Suprapubic skin (tissue), 4 donors: Measurements from ENCODE around the gene ICE2. TPM values are rescaled to one million over a fixed set of nuclear protein-coding genes. Genes with fewer than 3 reads are reported as not detected.
A peak's percentile ranks its signal among the peaks of the same experiment; 100 is the strongest.
"Not testable (repeated sequence)": the region's sequence is repeated elsewhere in the genome, so short reads cannot be mapped to it uniquely, and the experiment has no call there.

Experiments
- DNase-seq, 2 donors: peaks; one replicate each; pipeline ENCODE4 v3.0.0-alpha.2; 2019; ENCODE audit warnings: low spot score in 2 of 2
- H3K27ac ChIP-seq: fragments of 200-600 bp; sonication (generic); one replicate; pipeline ENCODE4 v1.5.1; 2019
- H3K27me3 ChIP-seq: fragments of 200-600 bp; sonication (generic); one replicate; pipeline ENCODE4 v1.5.1; 2019
- H3K36me3 ChIP-seq: fragments of 200-600 bp; sonication (generic); one replicate; pipeline ENCODE4 v1.5.1; 2019
- H3K4me1 ChIP-seq: fragments of 200-600 bp; sonication (generic); one replicate; pipeline ENCODE4 v1.5.1; 2019
- H3K4me3 ChIP-seq: fragments of 200-600 bp; sonication (generic); one replicate; pipeline ENCODE4 v1.5.1; 2019; ENCODE audit warnings: mild to moderate bottlenecking
- H3K9me3 ChIP-seq: fragments of 200-600 bp; sonication (generic); one replicate; pipeline ENCODE4 v1.5.1; 2019
- EP300 ChIP-seq: sonication (generic); formaldehyde crosslinking; IDR thresholded peaks from one replicate; pipeline ENCODE4 v1.6.1; 2017; ENCODE audit warnings: antibody characterized with exemption
- POLR2A ChIP-seq, 2 donors: fragments of 450-650 bp; IDR thresholded peaks; one replicate each; pipeline ENCODE4 v1.6.1; 2017; ENCODE audit warnings: antibody characterized with exemption in 2 of 2, mild to moderate bottlenecking in 2 of 2, moderate library complexity in 2 of 2
- POLR2AphosphoS5 ChIP-seq, 3 donors: sonication (generic); formaldehyde crosslinking; IDR thresholded peaks; one replicate each; pipeline ENCODE4 v1.6.1; 2017; ENCODE audit warnings: antibody characterized with exemption in 3 of 3
- WGBS: methylation state at CpG from one replicate; pipeline ENCODE4 v1.1.5; 2018; 5-methylcytosine and 5-hydroxymethylcytosine counted together
- total RNA-seq, 4 donors: library from RNA; depleted of rRNA; stranded (reverse); fragments of >200 nt; gene quantifications; one replicate each; pipeline ENCODE4 v1.1.0, GENCODE V29; 2016
- TF ChIP-seq, protein P1 (sequence below), 2 donors: fragments of 200-600 bp in 1 of 2; fragments of 450-650 bp in 1 of 2; sonication (generic) in 1 of 2; IDR thresholded peaks; one replicate each; pipeline ENCODE4 v1.5.1; 2016 to 2019; ENCODE audit warnings: antibody characterized with exemption in 2 of 2, mild to moderate bottlenecking in 1 of 2, moderate library complexity in 1 of 2

ICE2 gene
- total RNA-seq, 4 donors from 2014 or later: 11.9 to 35.2 (median 27.2) TPM

DNA sequence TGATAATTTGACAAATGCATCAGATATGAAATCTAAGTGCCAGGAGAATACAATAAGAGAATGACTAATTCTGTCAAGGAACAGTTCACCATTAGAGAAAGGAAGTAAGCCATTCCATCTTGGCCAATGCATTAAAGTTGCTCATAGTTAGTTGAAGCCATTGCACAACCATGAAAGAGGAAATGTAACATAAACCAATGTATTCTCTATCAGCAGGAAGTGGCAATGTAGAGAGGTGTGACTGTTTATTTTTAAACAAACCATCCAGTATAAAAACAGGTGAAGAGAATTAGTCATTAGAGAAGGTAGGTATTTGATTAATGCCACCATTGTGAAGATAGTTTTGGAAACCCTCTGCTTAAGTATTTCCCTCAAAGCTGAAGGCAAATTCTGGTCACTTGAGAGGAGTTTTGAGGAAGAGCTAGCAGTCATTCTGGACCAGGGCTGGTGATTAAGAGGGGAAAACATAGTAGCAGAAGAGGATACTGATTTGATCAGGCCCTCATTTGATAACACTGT is 70.4 kb downstream of the ICE2 start:
- DNase-seq: no peak
- Histone ChIP-seq H3K9me3 (no peaks in the 10 kb centered on the region), H3K36me3 (no peaks in the 10 kb centered on the region), H3K4me1 (peaks cover 35% of the 10 kb centered on the region), H3K27ac (peak overlapping the region; percentile 80), H3K4me3 (no peak overlapping the region), H3K27me3 (no peaks in the 10 kb centered on the region)
- peak in 2 of 3 donors; percentile 29 to 76 for TF ChIP-seq POLR2AphosphoS5 (IDR thresholded peaks at IDR 0.05)
- no peak for TF ChIP-seq EP300

DNA sequence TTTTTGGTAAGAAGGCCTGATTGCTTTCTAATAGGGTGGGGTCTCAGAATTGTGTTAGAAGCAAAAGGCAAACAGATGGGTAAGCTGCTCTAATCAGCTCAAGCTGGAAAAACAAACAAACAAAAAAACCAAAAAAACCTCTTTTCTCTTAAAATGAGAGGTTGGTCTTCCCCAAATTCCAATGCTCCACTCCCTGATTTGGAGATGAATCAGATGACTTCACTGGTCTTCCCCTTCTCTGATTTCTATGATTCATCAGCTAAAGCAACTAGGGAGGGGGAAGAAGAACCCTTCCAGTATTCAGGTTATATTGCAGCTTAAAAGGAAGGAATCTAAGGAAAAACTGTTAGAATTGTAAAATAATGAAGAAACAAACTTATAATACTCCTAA is 71.5 kb downstream of the ICE2 start:
- H3K4me3 ChIP-seq: no peak overlapping the region
- no peaks in the 10 kb centered on the region for H3K36me3 ChIP-seq
- H3K4me1 ChIP-seq: peaks cover 28% of the 10 kb centered on the region
- no peak for DNase-seq
- TF ChIP-seq EP300 (no peak), POLR2AphosphoS5 (IDR thresholded peaks at IDR 0.05) (no peak), POLR2A (IDR thresholded peaks at IDR 0.05) (no peak)
- TF ChIP-seq, protein P1, sequence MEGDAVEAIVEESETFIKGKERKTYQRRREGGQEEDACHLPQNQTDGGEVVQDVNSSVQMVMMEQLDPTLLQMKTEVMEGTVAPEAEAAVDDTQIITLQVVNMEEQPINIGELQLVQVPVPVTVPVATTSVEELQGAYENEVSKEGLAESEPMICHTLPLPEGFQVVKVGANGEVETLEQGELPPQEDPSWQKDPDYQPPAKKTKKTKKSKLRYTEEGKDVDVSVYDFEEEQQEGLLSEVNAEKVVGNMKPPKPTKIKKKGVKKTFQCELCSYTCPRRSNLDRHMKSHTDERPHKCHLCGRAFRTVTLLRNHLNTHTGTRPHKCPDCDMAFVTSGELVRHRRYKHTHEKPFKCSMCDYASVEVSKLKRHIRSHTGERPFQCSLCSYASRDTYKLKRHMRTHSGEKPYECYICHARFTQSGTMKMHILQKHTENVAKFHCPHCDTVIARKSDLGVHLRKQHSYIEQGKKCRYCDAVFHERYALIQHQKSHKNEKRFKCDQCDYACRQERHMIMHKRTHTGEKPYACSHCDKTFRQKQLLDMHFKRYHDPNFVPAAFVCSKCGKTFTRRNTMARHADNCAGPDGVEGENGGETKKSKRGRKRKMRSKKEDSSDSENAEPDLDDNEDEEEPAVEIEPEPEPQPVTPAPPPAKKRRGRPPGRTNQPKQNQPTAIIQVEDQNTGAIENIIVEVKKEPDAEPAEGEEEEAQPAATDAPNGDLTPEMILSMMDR (IDR thresholded peaks at IDR 0.05): no peak
- H3K9me3 ChIP-seq: no peaks in the 10 kb centered on the region
- peak overlapping the region; percentile 49 for H3K27ac ChIP-seq
- no peaks in the 10 kb centered on the region for H3K27me3 ChIP-seq

DNA sequence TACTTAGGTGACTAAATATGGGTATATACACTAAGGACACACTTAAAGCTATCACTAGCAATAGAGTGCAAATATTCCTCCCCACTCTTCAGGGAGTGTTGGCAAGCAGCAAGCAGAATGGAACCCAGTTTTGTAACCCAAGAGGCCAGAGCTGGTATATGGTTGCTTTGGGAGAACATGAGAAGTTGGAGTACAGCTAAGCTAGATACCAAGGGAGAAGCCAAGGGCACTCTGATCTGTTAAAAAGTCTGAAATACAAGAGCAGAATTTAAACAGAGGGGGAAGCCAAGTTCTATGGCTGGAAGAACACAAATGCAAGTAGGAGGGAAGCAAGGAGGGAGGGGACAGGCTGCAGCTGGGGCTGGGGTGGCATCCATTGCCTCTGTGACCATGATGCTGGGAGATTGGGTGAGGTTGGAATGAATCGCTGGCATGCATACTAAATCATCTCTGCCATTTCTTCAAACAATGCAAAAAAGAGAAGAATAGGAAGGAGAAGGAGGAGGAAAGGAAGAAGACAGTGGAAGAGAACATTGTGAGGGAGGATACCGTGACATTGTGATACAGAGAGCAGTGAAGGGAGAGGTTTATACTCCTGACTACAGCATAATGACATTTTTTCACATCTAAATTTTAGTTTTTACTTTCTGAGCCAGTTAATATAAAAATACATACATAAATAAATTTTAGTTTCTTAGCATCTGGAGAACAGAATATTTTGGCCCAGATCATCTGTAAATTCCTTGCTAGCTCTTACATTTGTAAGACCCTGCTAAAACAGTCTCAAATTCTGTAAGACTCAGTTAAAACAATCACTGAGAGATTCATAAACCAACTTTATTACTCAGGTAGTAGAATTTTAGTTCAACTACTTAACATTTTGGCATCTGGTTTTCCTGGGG is 72.2 kb downstream of the ICE2 start:
- H3K4me3 ChIP-seq: no peak overlapping the region
- no peaks in the 10 kb centered on the region for H3K27me3 ChIP-seq
- WGBS: 41% methylated on average over 2 of the region's 2 CpGs
- H3K4me1 ChIP-seq: peaks cover 28% of the 10 kb centered on the region
- H3K27ac ChIP-seq: peak overlapping the region; percentile 49
- no peak for DNase-seq
- H3K36me3 ChIP-seq: no peaks in the 10 kb centered on the region
- no peak for TF ChIP-seq EP300
- no peak for TF ChIP-seq POLR2A (IDR thresholded peaks at IDR 0.05)
- TF ChIP-seq, protein P1 (IDR thresholded peaks at IDR 0.05): no peak
- no peak for TF ChIP-seq POLR2AphosphoS5 (IDR thresholded peaks at IDR 0.05)
- no peaks in the 10 kb centered on the region for H3K9me3 ChIP-seq

DNA sequence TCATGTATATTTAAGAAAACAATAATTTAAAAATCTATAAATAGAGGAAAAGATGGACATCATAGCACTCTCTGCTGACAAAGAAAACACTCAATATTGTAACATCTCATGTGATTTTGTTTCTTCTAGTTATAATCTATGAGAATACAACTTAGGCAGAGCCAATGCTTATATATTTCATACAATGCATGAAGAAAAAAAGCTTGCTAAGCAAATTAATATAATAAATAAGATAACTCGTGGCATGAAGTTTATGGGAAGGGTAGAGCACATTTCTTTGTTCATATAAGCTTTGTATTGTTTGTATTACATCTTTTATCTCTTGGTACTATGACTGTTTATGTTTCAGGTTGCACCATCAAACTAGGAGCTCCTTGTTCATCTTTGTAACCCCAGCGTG is 73.5 kb downstream of the ICE2 start:
- Histone ChIP-seq H3K36me3 (no peaks in the 10 kb centered on the region), H3K4me1 (peaks cover 28% of the 10 kb centered on the region), H3K27ac (no peak overlapping the region), H3K27me3 (no peaks in the 10 kb centered on the region), H3K4me3 (no peak overlapping the region), H3K9me3 (no peaks in the 10 kb centered on the region)
- 45% methylated on average over 2 of the region's 2 CpGs for WGBS
- TF ChIP-seq EP300 (no peak), POLR2A (IDR thresholded peaks at IDR 0.05) (no peak), POLR2AphosphoS5 (IDR thresholded peaks at IDR 0.05) (no peak)
- TF ChIP-seq, protein P1 (IDR thresholded peaks at IDR 0.05): no peak
- no peak for DNase-seq

DNA sequence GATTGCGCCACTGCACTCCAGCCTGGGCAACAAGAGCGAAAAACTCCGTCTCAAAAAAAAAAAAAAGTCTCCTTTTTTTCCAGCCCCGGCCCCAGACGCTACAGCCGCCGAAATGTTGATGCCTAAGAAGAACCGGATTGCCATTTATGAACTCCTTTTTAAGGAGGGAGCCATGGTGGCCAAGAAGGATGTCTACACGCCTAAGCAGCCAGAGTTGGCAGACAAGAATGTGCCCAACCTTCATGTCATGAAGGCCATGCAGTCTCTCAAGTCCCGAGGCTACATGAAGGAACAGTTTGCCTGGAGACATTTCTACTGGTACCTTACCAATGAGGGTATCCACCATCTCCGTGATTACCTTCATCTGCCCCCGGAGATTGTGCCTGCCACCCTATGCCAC is 74.6 kb downstream of the ICE2 start:
- H3K36me3 ChIP-seq, H3K27me3 ChIP-seq, H3K4me3 ChIP-seq, H3K27ac ChIP-seq, DNase-seq, H3K9me3 ChIP-seq: not testable (repeated sequence)
- 95% methylated on average over 10 of the region's 12 CpGs for WGBS
- peaks cover 37% of the 10 kb centered on the region for H3K4me1 ChIP-seq

DNA sequence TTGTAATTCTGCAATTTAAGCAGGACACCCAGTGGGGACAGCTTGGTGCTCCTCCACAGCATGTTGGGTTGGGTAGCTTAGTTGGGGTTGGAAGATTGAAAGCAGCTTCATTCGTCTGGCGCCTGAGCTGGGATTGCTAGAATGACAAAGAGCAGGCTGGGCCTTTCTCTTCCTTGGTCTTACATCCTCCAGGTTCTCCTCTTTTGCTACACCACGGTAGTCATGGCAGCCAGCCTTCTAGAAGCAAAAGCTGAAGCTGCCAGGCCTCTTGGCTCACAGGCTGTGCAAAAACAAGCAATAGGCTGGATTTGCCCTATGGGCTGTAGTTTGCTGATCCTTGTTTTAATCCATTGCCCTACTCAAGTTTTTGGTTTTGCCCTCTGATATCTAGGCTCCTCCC is 78.0 kb downstream of the ICE2 start:
- H3K27me3 ChIP-seq: no peaks in the 10 kb centered on the region
- no peak for TF ChIP-seq EP300
- no peak for TF ChIP-seq POLR2AphosphoS5 (IDR thresholded peaks at IDR 0.05)
- TF ChIP-seq, protein P1 (IDR thresholded peaks at IDR 0.05): no peak
- TF ChIP-seq POLR2A (IDR thresholded peaks at IDR 0.05): no peak
- 29% methylated on average over 3 of the region's 3 CpGs for WGBS
- H3K4me1 ChIP-seq: peaks cover 25% of the 10 kb centered on the region
- no peak overlapping the region for H3K4me3 ChIP-seq
- no peaks in the 10 kb centered on the region for H3K9me3 ChIP-seq
- peaks cover under 1% of the 10 kb centered on the region for H3K36me3 ChIP-seq
- no peak overlapping the region for H3K27ac ChIP-seq
- DNase-seq: no peak
